Stimulated activated naive CD4-positive, alpha-beta T cell (primary cell): ENCODE results near the gene AGXT2.

Experiments used
- DNase-seq, 6 experiments: peaks; one replicate each; lab custom pipeline; 2025; lab: John Stamatoyannopoulos, UW

AGXT2 gene

GRCh38 chr5:34968258-34968657 is 79.5 kb downstream of the AGXT2 start:
- DNase-seq, result no peak

- no peak for DNase-seq
Measured at GRCh38 chr5:34967540-34967939, 80.2 kb downstream of the AGXT2 start.

GRCh38 chr5:34959323-34959722 is 88.4 kb downstream of the AGXT2 start:
- DNase-seq, result no peak

GRCh38 chr5:34957857-34958690 is 89.7 kb downstream of the AGXT2 start:
- DNase-seq, result peak in 1 of 6 experiments; percentile 5

- no peak for DNase-seq
Measured at GRCh38 chr5:34957321-34957720, 90.4 kb downstream of the AGXT2 start.
